ENCODE data around the gene SHANK3.
"Not testable (repeated sequence)": the region's sequence is repeated elsewhere in the genome, so short reads cannot be mapped to it uniquely, and the experiment has no call there.

SHANK3 gene

DNA sequence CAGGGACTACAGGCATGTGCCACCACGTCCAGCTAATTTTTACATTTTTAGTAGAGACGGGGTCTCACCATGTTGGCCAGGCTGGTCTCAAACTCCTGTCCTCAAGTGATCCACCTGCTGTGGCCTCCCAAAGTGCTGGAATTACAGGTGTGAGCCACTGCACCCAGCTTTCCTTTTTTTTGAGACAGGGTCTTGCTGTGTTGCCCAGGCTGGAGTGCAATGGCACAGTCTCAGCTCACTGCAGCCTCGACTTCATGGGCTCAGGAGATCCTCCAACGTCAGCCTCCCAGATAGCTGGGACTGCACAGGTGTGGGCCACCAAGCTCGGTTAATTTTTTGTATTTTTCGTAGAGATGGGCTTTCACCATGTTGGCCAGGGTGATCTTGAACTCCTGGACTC lies 18.0 kb upstream of the SHANK3 start:
- not testable (repeated sequence) for DNase-seq

DNA sequence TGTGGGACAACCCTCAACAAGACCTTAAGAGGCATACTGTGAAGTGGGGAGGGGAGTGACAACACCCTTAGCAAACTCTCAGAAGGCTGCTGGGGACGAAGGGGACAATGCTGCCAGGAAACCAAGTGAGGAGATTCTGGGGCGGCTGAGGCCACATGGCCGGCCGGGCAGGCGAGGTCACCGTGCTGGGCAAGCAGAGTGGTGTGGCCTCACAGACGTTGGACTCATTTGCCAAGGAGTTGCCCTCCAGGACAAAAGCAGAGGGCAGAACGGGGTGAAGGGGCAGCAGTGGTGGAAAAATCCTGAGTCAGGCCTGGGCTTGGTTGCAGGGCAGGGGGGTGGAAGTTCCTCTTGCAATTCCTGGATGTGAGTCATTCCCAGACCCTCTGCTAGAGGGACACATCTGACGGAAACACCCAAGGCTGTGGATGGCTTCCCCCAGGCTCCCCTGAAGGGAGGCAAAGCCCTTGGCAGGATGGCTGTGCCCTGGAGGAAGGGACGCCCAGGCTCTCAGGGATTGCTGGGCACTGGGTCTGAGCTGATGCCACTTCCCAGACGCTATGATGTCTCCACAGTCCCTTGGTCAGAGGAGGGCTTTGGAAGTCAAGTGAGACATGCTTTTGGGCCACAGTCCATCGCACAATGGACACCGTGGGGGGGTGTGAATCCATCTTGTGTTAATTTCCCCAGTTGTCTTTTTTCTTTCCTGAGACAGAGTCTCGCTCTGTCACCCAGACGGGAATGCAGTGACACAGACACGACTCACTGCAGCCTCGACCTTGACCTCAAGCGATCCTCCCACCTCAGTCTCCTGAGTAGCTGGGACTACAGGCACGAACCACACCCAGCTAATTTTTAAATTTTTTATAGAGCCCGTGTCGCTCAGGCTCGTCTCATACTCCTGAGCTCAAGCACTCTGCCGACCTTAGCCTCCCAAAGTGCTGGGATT lies 16.2 kb upstream of the SHANK3 start:
- DNase-seq = no peak

DNA sequence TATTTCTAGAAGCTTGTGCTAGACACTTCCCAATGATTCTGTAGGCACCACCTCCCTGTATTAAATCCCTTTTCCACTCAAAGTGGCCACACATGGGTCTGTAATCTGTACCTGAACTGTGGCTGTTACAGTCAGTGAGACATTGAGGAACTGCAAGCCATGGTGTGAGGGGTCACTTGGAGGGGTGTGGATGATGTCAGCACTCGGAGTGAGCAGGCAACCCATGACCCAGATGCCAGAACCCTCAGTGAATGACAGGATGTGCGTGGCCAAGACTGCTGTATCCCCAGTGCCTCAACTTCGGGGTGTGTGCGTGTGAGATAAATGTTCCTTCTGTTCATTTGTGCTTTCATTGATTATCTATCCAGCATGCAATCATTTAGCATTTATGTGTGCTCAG lies 14.7 kb upstream of the SHANK3 start:
- DNase-seq = no peak

- not testable (repeated sequence) for DNase-seq
Measured at GRCh38 chr22:50659711-50660110, 12.9 kb upstream of the SHANK3 start.

- no peak for DNase-seq
Measured at GRCh38 chr22:50660306-50660705, 12.3 kb upstream of the SHANK3 start.

- no peak for DNase-seq
Measured at GRCh38 chr22:50665212-50665611, 7.4 kb upstream of the SHANK3 start.

DNA sequence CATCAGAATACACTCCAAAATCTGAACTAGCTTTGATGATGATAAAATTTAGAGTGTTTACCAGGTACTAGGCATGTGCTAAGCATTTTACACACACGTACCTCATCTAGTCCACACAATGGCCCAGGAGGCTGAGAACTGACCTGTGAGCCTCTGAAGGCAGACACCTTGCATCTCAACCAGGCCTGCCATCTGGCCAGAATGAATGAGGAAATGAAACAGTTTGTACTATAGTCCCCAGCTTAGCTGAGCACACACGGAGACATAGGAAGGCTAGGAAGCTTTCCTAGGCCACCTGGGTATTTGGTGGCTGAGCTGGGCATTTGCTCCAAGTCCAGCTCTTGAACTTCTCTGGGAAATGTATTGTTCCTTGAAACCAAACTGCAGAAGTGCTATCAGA lies 6.9 kb upstream of the SHANK3 start:
- DNase-seq = no peak

- DNase-seq = no peak
Measured at GRCh38 chr22:50670513-50670912, 2.1 kb upstream of the SHANK3 start.

DNA sequence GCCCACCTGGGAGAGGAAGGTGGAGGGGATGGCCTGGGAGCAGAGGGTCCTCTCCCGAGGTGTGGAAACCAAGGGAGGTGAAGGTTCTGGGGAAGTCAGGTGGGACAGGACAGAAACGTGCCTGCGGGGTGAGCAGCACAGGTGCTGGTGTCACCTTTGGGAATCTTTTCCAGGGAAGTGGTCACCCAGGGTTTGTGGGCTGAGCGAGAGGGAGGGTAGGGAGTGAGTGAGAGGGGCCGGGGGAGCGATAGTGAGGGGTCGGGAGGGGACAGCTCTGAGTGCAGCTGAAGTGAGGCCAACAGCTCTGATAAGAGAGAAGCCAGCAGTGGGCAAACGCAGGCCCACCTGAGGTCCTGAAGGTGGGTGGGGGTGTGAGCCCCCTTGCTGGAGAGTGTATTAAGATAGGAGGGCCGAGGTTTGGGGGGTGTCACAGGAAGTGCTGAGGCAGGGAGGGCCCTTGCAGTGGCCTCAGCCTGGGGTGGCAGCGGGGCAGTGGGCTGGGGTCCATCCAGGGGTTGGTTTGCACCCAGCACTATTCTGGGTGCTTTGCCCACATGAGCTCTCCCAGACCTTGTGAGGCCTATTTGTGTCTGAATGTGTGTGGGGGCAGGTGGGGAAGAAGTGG lies 1.6 kb upstream of the SHANK3 start:
- DNase-seq = no peak

GRCh38 chr22:50671641-50672040 lies 982 bp upstream of the SHANK3 start:
- no peak for DNase-seq

DNA sequence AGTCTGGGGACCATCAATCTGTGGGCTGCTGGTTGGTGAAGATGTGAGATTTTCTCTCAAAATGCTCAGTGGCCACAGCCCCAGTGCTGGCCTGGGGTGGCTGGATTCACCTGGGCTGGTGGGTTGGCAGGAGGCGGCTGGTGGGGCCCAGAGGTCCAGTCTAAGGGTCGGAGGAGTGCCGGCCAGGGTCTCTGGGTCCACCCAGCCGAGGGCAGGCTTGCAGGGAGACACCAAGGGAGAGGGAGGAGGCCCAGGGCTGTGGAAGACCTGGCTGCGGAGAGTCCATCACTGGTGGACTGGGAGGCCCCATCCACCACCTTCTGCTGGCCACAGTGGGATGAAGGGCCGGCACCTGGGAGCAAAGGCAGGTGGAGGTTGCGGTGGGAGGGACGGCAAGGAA lies 582 bp upstream of the SHANK3 start:
- DNase-seq = no peak

DNA sequence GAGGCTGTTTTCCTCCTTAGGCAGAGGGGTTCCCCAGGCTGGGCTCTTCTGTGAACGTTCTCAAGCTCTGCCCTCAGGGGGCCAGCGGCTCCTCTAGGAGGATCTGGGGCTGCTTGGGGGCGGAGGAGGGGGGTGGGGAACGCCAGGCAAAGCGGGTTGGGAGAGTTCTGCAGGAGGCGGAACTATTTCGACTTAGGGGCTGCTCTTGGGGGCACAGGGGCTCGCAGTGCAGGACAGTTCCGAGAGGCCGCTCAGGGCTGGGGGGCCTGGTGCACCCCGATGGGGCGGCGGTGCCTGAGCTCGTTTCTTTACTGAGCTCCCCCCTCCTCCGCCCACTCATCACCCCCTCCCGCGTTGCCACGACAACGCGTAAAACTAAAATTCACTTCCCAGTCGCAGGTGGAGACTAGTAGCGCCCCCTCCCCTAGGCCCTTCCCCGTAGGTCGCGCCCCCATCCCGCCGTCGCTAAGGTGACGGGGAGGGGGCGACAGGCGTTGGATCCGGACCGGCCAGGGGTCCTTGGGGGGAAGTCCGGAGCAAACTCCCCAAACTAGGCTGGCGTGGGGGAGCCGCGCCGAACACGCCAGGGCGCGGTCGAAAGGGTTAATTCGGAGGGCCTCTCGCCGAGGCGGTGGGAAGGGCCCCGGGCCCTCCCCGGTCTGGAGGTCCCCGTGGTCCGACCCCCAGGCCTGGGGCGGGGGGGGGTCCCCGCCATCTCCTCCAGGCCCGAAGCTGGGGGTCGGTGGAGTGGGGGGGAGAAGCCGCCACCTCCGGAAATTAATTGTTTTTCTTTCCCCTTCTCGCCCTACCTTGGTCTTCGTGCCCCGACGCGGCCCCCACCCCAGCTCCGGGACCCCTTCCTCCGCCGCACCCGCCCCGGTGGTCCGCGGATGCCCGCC lies 857 bp downstream of the SHANK3 start:
- peak; percentile 25 for DNase-seq

- DNase-seq = no peak
Measured at GRCh38 chr22:50674130-50674500, 1.5 kb downstream of the SHANK3 start.

DNA sequence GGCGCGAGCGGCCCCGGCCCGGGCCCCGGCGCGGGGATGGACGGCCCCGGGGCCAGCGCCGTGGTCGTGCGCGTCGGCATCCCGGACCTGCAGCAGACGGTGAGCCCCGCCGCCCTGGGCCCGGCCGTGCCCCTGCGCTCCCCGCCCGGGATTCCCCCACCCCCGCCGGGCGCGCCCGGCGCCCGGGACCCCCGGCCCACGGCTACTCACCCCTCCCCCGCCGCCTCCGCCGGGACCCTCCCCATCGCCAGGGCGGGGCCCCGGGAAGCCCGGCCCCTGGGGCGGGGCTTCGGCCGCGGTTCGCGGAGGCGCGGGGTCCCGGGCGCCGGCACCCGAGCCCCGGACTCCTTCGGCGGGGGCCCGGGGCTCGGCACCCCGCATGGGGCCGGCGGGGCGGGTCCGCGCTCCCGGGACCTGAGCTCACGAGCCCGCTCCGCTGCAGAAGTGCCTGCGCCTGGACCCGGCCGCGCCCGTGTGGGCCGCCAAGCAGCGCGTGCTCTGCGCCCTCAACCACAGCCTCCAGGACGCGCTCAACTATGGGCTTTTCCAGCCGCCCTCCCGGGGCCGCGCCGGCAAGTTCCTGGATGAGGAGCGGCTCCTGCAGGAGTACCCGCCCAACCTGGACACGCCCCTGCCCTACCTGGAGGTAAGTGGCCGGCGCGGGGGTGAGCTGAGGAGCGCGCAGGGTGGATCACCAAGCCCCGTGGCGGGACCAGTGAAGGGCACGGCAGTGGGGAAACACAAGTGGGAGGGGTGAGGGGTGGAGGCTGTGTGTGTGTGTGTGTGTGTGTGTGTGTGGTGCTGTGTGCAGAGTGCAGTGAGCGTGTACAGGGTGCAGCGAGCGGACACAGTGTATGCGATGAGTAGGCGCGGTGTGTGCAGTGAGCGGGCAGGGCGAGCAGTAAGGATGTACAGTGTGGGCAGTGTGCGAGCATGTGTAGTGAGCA lies 2.3 kb downstream of the SHANK3 start:
- DNase-seq = no peak

DNA sequence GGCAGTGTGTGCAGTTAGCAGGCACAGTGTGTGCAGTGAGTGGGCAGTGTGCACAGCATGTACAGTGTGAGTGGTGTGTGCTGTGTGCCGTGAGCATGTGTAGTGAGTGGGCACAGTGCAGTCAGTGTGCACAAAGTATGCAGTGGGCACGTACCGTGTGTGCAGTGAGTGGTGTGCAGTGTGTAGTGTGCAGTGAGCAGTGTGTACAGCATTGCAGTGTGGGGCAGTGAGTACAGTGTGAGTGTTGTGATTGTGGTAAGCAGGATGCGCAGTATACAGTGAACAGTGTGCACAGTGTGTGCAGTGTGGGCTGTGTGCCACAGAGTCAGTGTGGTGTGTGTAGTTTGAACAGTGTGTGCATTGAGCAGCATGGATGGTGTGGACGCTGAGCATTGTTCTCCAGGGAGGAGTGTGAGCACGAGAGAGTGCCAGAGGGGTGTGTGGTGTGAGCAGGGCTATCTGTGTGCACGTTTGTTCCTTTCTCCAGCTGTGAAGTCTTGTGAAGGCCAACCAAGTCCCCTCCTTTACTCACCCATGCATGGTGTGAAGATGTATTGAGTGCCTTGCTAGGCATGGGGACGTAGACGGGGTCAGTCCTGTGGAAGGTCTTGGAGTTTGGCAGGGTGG lies 3.0 kb downstream of the SHANK3 start:
- DNase-seq = no peak

- DNase-seq = no peak
Measured at GRCh38 chr22:50676180-50676636, 3.6 kb downstream of the SHANK3 start.

DNA sequence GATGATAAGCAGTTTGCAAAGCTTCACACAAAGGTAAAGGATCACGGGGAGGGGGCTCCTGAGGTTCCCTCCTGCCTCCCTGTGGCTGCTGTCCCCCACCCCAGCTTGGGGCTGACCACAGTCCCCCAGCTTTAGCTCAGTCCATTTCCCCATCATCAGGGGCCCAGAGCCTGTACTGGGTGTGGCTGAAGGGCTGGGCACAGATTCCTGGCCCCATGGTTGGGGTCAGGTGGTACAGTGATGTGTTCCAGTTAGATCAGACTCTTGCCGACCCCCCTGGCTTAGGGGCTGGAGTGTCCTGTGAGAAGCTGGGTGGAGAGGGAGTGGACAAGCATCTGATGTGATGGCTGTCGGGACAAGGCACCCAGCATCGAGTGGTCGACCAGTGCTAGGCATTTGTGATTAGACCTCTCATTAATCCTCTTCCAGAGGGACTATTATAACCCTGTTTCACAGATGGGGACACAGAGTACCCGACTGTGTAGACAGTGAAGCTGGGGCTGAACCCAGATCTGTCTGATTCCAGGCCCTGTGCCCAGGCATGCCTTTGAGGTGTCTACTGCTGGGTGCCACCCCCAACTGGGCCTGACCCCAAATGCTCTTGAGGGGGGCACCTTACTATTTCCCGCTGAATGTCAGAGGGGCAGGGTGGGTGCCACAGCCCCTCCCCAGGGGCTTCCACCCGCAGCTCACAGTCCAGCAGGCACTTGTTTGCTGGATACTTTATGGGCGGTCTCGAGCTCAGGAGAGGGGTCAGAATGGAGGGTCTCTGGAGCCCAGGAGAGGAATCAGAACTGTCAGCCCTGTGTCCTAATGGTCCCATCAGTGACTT lies 4.3 kb downstream of the SHANK3 start:
- DNase-seq = no peak

GRCh38 chr22:50677493-50678217 lies 5.0 kb downstream of the SHANK3 start:
- DNase-seq = no peak

DNA sequence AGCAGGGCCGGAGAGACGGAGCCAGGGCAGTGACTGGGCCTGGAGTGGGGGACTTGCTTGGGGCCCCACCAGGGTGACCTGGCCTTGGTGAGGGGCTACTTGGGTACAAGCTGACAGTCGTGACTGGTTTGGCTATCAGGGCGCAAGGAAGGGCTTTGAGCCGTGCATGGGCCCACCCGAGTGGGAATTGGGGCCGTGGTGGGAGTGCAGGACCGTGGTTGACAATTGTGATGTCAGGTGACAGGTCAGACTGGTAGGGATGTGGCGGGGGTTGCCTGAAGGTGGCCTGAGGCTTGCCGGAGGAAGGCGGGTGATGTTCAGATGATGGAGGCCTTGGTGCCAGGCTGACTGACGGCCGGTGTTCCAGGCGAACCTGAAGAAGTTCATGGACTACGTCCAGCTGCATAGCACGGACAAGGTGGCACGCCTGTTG lies 5.6 kb downstream of the SHANK3 start:
- no peak for DNase-seq

Data from effector CD8-positive, alpha-beta T cell (primary cell).